NCI-H1092 (cell line): ENCODE measurements around the gene KLF15.

Experiments used
- DNase-seq: peaks from one replicate; lab custom pipeline; 2025; lab: John Stamatoyannopoulos, UW

Gene KLF15

DNA sequence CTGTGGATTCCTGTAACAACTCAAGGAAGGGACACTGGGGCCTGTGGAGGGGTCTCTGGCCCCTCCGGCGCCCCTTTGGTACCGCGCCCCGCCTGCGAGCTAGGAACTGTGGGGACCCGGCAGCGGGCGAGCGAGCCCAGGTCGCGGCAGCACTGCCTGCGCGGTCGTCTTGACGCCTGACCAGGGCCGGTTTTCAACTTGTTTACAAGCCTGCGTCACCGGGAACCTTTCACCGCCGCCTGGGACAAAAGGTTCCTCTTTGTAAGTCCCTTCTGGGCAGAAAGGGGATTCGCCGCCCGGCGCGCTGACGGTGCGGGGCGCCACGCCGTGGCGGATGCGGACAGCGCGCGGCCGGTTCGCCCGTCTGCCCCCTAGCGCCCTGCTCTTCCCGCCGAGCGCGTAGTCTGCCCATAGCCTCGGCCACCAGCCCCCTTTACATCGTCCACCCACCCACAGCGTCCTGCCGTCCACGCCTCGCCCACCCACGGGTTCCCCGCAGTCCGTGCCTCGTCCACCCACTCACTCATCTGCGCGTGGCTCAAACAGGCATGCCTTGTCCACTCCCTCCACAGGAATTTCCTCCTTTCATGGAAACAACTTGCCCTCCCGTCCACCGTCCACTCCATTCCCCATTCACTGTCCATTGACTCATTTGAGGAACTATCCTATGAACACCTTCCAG is 32.0 kb upstream of the KLF15 start:
- peak; percentile 55 for DNase-seq

DNA sequence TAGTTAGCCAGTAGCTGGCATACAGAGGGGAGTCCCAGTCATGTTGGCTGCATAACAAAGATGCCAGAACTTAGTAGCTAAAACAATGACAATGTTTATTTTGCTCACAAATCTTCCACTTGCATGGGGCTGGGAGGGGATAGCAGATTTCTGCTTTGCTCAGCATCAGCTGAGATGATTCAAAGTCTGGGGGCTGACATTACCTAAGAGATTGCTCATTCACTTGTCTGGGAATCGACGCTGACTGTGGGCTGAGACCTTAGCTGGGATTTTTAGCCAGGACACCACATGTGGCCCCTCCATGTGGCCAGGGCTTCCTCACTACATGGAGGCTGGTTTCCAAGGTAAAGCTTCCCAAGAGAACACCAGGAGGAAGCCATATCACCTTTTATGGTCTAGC is 24.8 kb upstream of the KLF15 start:
- no peak for DNase-seq

DNA sequence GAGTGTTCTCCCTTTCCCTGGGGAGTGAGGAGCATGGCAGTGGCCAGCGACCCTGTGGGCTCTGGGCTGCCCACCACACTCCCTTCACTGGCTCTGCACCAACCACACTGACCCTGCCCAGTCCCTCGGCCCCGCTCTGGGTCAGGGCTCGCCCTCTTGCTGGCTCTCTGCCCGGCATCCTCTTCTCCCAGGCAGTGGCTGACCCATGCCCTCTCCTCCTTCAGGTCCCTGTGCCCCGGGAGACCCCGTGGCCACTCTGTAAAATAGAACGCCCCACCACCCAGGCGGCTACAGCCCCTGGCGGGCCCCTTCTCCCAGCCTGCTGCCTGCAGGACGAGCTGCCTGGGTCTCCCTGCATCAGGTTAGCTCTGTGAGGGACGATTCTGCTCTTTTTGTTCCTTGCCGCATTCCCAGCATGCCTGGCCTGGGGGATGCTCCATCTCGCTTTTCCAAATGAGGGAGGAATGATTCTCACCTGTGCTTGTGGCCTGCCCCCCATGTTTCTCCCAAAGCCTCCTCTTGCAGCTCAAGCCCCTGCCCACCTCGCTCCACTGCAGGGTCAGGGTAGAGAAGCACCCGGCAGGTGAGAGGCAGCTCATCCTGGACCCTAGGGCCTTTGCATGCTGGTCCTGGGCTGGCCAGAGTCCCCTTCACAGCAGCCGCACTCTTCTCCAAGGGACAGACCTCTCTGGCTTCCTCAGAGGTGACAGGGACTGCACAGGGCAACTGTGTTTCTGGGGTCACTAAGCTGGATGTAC is 23.0 kb upstream of the KLF15 start:
- no peak for DNase-seq

DNA sequence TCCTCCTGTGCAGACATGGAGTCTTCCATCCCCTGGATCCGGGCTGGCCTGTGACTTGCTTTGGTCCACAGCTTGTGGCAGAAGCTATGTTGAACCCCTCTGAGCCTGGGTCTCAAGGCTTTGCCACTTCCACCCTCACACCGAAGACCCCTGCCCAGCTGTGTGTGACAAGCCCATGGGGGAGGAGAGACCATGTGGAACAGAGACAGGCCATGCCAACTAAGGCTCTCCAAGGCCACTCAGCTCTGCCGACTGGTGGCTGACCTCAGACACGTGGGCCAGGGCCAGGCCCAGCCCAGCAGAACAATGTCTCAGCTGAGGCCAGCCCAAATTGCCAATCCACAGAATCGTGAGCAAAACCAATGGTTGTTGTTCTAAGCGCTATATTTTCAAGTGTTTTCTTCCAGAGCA is 21.1 kb upstream of the KLF15 start:
- no peak for DNase-seq

DNA sequence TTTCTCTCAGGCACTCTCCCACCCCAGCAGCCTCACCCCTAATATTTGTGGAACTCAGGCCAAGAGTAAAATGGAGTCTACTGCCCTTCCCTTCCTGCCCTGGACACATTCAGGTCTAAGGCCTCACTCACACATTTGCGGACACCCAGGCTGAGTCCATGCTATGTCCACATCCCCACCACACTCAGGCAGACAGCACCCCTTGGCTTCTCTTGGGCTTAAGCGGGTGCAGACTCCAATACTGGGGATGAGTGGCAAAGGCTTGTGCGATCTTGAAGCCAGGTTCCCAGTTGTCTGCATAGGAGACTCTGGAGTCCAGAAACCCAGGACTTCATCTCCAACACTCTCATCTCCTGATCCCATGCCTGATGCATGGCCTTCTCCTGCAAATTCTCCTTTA is 20.0 kb upstream of the KLF15 start:
- no peak for DNase-seq

DNA sequence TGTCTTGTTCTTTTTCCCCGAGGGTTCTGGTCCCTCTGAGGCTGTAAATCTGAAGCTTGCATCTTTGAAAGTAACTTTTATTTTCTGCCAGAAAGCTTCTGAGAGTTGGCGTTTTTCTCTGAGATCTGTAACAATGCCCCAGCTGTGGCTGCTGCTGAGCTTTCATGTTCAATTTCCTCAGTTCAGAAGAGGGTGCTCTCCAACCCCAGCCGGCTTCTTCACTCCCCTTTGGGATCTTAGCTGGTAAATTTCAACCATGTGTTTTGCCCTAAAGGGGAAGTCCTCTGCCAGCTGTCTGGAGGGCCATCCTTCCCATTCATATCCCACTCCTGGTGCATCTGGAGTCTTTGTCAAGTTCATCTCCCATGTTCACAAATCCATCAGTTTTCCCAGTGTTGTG is 19.2 kb upstream of the KLF15 start:
- no peak for DNase-seq

DNA sequence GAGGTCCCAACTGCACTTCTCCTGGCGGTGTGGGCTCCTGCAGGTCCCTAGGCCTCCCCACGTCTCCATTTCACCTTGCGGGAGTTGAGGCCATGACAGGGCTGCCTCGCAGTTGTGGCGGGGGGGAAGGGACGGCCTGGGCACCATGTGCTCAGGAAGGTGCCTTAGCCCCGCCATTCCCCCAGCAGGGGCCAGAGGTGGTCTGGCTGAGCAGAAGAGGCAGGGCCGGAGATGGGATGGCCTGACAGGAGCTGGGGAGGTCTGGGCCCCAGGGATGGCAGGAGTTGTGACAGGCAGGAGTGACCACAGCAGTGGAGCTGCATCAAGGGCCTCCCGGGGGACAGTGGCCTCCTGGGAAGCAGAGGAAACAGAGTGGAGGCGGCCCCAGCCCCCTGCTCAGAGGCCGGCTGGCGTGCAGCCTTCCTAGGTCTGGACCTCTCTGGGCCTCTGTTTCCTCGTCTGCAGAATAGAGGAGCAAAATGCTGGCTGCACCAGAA is 18.7 kb upstream of the KLF15 start:
- DNase-seq: no peak

DNA sequence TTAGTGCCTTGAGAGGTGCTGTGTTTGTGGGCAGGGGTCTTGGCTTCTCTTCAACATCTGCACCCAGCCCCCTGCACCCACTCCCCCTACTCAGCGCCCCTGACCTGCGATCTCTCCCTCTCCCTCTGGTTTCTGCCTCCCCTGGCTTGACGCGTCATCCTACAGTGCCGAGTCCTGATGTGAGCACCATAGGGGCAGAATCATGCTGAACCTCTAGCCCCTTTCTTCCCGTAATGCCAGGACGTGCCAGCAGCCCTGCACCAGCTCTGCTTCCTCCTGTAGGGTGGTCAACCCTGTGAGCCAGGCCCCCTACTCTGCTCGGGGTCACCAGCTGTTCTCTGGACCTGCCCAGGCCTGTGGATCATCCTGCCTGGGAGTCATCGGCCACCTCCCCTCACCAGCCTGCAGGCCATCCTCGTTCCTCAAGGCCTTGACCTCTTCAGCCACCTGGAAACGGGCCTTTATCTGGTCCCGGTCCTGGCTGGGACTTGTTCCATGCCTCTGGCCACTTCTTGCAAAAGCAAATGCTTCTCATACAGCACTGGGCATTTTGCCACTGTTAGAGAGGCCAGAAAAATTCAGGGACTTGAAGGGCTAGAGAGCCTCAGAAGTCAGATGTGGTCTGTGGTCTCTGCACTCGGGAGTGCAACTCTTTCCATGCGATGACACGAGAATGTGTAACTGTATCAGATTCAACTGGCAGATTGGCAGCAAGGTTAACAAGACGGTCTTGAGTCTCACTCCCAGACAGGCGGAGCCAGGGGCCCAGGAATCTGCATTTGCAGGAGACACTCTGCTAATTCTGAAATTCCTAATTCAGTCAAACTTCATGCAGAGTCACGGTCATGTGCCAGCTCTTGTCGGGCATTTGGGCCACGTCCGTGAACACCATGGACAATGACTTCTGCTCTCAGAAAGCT is 16.7 kb upstream of the KLF15 start:
- DNase-seq: no peak

DNA sequence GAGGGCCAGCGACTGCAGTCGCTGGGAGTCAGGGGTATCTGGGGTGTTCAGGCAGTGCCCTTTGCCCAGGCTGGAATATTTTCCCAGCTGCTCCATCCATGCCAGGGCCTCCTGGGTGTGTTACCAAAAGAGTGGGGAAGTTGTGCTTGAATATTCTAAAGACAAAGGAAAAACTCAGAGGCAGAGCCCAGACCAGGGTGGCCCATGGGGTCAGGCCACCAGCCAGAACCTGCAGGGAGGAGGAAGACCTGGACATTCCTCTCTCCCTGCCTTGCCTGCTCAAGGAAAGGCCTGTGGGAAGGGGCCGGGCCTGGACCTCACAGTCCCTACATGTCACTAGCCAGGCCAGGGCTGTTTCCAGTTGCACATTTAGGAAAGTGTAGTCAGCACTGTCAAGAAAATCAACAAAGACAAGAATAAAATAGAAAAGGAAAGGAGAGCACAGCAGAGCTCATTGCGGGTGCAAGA is 16.0 kb upstream of the KLF15 start:
- DNase-seq: no peak

DNA sequence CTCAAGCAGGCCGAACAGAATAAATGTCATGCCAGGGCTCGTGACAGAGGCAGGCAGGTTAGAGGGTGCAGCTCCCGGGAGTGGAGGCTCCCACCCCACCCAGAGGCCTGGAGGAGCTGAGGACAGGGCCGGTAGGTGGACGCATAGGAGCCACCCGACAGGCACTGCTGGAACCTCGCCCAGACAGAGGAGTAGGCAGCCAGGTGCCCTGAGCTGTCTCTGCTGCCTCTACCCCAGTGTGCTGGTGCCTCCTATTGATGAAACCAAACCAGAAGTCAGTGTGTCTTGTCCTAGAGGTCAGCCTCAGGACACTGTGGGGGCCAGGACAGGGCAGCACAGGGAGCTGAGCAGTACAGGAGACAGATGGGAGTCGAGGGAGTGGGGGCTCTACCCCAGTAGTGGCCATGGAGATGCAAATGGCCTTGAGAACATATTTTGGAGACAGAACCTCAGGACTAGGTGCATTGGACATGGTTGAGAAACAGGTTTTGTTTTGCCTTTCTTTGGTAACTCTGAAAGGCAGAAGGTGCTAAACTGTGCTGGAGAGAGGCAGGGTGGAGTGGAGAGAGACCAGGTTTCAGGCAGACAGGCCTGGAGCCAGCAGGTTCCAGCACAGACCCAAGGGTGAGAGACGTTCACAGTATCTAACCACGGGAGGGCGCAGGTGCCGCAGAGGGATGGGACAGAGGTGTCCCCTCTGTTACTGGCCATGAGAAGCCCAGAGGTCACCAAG is 15.4 kb upstream of the KLF15 start:
- DNase-seq: no peak

DNA sequence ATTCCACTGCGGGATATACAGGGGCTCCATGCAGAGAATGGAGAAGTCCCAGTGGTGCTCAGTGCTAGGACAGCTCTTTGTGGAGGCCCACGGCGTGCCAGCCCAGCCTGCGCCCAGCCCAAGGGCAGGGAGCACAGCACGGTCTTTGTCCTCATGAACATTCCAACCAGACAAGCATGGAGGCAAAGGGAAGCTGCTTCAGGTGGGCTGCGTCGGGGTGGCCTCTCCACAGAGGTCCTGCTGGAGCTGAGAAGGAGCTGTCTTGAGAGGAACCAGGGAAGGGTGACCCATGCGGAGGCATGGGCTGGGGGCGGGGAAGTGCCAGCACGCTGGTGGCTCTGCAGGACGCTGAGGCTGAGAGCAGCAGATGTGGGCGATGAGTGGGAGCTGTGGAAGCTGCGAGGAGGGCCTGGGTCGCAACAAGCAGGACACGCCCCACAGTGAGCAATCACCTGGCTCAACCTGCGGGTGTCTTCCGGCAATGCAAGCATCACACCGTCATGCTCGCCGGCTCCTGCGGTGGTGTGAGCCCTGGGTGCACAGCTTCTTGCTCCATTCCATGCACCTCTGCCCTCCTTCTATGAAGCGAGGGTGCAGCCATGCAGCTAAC is 14.0 kb upstream of the KLF15 start:
- DNase-seq: no peak

DNA sequence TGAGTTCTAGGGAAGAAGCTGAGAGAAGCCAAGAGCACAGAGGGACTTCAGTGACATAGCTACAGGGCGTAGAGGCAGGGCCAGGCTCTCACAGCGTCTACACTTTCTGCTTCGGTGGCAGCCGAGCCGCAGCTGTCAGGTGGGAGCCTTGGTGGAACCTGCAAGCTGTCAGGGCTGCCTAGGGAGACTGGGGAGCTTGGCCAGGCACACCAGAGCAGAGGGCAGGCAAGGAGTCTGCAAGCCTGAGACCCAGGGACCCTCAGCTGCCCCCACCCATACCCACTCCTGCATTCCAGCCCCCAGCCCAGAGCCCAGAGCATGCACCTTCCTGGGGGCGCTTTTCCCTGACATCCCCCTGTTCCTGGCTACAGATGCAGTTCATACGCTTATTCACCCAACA is 13.4 kb upstream of the KLF15 start:
- no peak for DNase-seq

DNA sequence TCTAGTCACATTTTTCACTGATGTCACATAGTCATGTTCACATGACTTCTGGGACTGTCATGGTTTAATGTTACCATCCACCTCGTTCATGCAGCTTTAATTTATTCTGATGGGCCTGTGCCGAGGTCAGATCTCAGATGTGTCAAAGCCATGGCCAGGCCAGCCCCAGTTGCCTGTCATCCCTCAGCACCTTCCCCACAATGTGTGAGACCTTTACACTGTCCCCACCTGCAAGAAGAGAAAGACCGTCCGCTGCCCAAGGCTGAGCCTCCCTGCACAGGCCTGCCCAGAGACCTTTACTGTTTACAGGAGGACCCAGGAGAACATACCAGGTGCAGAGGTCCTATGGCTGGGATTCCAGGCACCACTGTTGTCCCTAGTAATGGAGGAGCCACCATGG is 12.8 kb upstream of the KLF15 start:
- DNase-seq: no peak

DNA sequence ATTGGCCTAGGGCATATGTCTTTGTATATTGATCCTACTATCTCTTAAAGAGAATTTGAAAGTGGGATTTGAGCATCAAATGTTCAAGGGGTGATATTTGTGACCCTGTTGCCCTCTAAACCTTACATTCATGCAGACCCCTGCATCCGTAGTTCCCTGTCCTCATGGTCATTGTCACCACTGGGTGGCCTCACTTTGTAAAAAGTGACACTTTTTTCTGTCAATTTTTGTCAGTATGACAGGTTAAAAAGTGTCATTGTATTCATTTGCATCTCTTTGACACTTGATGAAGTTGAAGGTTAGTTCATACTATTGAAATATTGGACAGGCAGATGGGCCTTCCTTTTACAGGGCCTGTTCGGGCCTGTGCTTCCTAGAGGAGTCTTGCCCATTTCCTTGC is 12.3 kb upstream of the KLF15 start:
- no peak for DNase-seq

DNA sequence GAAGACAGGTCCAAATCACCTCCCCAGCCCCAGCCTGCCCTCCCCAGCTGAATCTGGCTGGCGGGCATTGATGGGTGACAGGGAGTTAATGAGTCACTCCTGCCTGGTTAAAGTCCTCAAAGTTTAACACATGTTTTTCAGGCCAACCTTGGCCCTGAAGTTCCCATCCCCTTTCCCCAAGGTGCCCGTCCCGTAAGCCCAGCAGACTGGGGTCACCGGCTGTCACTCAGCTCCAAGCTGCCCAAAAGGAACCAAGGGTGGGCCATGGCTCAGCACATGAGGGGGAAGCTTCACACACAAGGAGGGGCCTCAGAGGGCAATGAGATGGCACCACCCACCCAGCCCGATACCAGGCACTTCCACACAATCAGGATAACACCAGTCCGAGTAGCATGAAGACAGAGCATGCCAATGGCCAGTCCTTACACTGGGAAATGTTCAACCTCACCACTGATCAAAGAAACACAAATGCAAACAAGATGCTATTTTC is 10.2 kb upstream of the KLF15 start:
- no peak for DNase-seq

DNA sequence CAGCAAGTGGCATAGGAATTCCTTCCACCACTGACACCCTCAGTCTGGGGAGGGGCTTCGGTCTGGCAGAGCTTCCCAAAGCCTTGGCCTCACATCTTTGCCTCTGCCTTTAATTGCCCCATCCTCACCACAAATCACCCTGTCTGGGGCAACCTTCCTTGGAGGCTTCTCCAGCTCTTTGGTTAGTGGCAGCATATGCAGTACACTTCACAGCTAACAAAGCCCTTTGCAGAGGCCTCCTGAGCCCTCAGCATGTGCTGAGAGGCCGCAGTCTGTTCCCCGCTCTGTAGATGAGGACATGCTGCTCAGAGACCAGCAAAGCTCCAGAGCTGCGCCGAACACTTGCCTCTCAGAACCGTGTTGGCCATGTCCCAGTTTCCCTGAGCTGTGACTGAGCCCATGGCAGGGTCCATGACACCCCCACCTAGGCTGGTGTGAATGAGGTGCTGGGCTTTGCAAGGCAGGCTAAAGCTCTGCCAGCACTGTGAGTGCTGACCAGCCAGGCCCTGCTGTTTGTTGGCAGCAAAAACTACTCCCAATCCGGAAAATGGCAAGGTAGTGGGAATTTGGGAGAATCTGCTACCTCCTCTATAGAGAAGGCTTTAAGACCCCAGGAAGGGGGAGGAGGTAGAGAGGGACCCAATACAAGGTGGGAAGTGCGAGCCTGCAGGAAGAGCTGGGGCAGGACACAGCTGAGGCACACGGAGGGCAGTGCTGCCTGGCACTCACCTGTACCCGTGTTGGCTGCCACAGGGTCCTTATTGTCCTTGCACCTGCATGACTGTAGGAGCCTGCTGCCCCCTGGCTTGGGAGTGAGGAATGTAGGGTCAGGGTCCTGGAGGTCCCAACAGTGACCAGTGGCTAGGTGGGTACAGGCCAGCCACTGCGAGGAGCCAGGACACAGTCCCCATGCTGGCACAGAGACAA is 8.4 kb upstream of the KLF15 start:
- no peak for DNase-seq

DNA sequence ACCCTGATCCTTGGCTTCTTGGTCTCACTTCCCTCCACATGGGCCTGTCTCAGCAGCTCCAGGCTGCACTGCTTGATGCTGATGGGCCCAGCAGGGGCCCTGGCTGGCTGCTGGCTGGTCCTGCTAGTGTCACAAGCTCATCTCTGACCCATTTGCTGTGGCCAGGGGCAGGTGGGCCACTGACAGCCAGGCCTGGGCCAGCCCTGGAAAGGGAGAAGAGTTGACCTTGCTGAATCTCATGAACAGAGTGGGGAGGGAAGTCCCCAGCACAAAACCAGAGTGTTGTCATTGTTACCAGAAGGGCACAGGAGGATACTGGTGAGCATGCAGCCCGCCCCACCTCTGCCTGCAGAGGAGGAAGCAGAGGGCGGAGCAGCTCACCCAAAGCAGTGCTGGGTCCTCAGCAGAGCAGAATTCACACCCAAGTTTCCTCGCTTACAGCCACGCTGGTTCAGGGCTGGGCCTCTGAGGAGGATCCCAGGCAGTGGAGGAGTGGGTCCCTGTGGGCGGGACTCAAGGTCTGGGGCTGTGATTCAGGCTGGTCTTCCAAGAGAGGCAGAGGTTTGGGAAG is 7.6 kb upstream of the KLF15 start:
- no peak for DNase-seq

DNA sequence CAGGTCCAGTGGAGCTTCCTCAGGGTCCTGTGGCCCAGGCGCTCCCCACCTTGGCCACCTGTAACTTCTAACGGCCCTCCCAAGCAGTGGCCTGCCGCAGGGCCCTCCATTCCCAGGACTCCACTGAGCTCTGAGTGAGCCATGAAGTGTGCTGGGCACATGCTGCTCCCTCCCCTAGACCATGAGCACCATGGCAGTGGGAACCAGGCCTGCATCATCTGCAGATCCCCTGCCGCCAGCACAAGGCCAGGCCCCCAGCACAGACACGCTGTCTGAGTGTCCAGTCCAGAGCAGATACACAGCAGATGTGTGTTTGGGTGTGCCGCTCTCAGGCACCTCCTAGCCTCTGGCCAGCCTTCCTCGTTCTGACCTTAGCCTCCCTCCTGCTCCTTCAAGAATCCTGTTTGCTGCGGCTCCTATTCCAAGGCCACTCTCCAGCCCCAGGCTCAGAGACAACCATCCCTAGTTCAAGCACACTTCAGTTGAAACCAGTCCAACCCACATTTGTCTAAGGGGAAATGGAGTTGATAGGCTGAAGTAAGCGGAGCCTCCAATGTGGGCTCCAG is 7.0 kb upstream of the KLF15 start:
- DNase-seq: no peak

DNA sequence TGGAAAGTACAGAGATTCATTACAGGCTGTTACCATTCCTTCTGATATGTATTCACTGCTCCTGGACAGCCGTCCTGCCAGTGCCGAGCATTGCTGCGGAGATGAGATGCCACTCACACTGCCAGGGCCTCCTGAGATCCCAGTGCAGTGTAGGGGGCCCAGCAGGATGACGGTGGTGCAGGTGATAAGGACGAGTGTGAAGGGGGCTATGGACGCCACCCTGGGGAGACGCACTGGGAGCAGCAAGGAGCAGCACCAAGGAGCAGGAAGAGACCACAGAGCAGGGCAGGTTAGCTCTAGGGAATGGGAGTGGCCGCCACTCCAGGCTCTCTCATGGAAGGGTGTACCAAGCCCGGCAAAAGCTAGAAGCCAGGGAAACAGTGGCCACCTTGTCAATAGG is 4.0 kb upstream of the KLF15 start:
- DNase-seq: no peak

DNA sequence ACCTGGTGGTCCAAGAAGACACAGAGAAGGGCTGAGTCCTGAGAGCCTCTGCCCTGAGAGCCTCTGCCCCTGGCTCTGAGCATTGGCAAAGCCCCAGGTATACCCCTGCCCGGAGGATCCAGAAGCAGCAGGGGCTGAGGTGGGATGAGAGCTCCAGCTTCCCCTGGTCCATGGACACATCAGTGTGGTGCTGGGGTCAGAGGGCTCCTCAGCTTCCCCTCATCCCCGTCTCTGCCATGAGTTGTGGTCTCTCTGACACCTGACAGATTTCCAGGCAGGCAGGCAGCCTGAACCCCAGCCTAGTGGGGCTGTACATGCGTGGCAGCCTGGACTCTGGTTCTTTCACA is 3.5 kb upstream of the KLF15 start:
- no peak for DNase-seq
